ENCODE measurements around the gene AHCTF1. TPM values are rescaled to one million over a fixed set of nuclear protein-coding genes. Genes with fewer than 3 reads are reported as not detected.
"Not testable (repeated sequence)": the region's sequence is repeated elsewhere in the genome, so short reads cannot be mapped to it uniquely, and the experiment has no call there.

Gene AHCTF1
- total RNA-seq, 1 donor from 2014 or later: 38.7 TPM

GRCh38 chr1:246875041-246876026 lies 56.4 kb downstream of the AHCTF1 start:
- H3K27me3 Mint-ChIP-seq (ENCODE audit: low read depth): no peaks in the 10 kb centered on the region
- no peak overlapping the region for H3K4me3 Mint-ChIP-seq
- TF ChIP-seq CTCF (IDR thresholded peaks at IDR 0.05; ENCODE audit: unreplicated experiment): no peak
- no peak overlapping the region for H3K27ac Mint-ChIP-seq
- H3K9me3 Mint-ChIP-seq: no peaks in the 10 kb centered on the region
- peaks cover 41% of the 10 kb centered on the region for H3K36me3 Mint-ChIP-seq
- DNase-seq (ENCODE audit: low spot score in 2 of 2, unreplicated experiment in 2 of 2): no peak
- H3K4me1 Mint-ChIP-seq: no peaks in the 10 kb centered on the region

GRCh38 chr1:246865921-246866320 lies 65.8 kb downstream of the AHCTF1 start:
- no peak for TF ChIP-seq CTCF (IDR thresholded peaks at IDR 0.05; ENCODE audit: unreplicated experiment)
- Mint-ChIP-seq H3K27ac (no peak overlapping the region), H3K4me1 (no peaks in the 10 kb centered on the region), H3K36me3 (peaks cover 35% of the 10 kb centered on the region), H3K4me3 (no peak overlapping the region), H3K27me3 (ENCODE audit: low read depth) (no peaks in the 10 kb centered on the region), H3K9me3 (peaks cover 8% of the 10 kb centered on the region)
- no peak for DNase-seq (ENCODE audit: low spot score in 2 of 2, unreplicated experiment in 2 of 2)

- not testable (repeated sequence) for H3K4me3 Mint-ChIP-seq; DNase-seq (ENCODE audit: low spot score in 2 of 2, unreplicated experiment in 2 of 2); H3K4me1 Mint-ChIP-seq; H3K27ac Mint-ChIP-seq; H3K9me3 Mint-ChIP-seq; H3K27me3 Mint-ChIP-seq (ENCODE audit: low read depth)
- H3K36me3 Mint-ChIP-seq: peaks cover 21% of the 10 kb centered on the region
Observed at GRCh38 chr1:246863791-246864190, 68.0 kb downstream of the AHCTF1 start.

- TF ChIP-seq CTCF (IDR thresholded peaks at IDR 0.05; ENCODE audit: unreplicated experiment): no peak
- Mint-ChIP-seq H3K4me1 (no peaks in the 10 kb centered on the region), H3K4me3 (no peak overlapping the region), H3K27me3 (ENCODE audit: low read depth) (no peaks in the 10 kb centered on the region), H3K27ac (no peak overlapping the region), H3K9me3 (no peaks in the 10 kb centered on the region), H3K36me3 (peaks cover 25% of the 10 kb centered on the region)
- DNase-seq (ENCODE audit: low spot score in 2 of 2, unreplicated experiment in 2 of 2): no peak
Observed at GRCh38 chr1:246860401-246860800, 71.3 kb downstream of the AHCTF1 start.

- H3K27ac Mint-ChIP-seq: no peak overlapping the region
- no peak for DNase-seq (ENCODE audit: low spot score in 2 of 2, unreplicated experiment in 2 of 2)
- peaks cover 7% of the 10 kb centered on the region for H3K4me1 Mint-ChIP-seq
- H3K9me3 Mint-ChIP-seq: no peaks in the 10 kb centered on the region
- H3K36me3 Mint-ChIP-seq: peaks cover 38% of the 10 kb centered on the region
- H3K27me3 Mint-ChIP-seq (ENCODE audit: low read depth): no peaks in the 10 kb centered on the region
- no peak for TF ChIP-seq CTCF (IDR thresholded peaks at IDR 0.05; ENCODE audit: unreplicated experiment)
- no peak overlapping the region for H3K4me3 Mint-ChIP-seq
Observed at GRCh38 chr1:246856371-246856770, 75.4 kb downstream of the AHCTF1 start.

GRCh38 chr1:246850640-246851039 lies 81.1 kb downstream of the AHCTF1 start:
- not testable (repeated sequence) for H3K4me1 Mint-ChIP-seq; H3K4me3 Mint-ChIP-seq; H3K9me3 Mint-ChIP-seq; H3K27me3 Mint-ChIP-seq (ENCODE audit: low read depth); H3K27ac Mint-ChIP-seq; DNase-seq (ENCODE audit: low spot score in 2 of 2, unreplicated experiment in 2 of 2)
- peaks cover 61% of the 10 kb centered on the region for H3K36me3 Mint-ChIP-seq

All from mesothelial cell of epicardium (in vitro differentiated cells).